SK-N-MC (cell line): ENCODE measurements around the gene ATP6V0E1.

ENCODE experiments used
- EZH2 ChIP-seq: fragments of 200-600 bp; sonication (generic); IDR thresholded peaks from one replicate; pipeline ENCODE4 v1.6.1; 2017; ENCODE audit warnings: antibody characterized with exemption
- POLR2AphosphoS5 ChIP-seq: IDR thresholded peaks from 2 replicates; pipeline ENCODE4 v1.6.1; 2012; ENCODE audit warnings: mild to moderate bottlenecking, low read depth, low read length, borderline replicate concordance

DNA sequence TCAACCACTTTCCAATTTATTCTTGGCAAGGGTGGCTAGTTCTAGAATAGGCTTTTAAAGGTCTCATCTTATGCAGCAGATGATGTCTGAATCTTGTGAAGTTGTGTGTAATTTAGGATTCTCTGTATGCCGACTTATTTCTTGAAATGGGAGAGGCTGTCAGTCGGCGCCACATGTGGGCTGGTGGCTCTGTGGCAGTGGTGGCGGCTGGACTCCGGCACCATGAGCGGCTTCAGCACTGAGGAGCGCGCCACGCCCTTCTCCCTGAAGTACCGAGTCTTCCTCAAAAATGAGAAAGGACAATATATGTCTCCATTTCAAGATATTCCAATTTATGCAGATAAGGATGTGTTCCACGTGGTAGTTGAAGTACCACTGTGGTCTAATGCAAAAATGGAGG is 8.3 kb upstream of the ATP6V0E1 start:
- TF ChIP-seq EZH2, result no peak
- TF ChIP-seq POLR2AphosphoS5, result no peak
